A673 (cell line): ENCODE data around the gene CPLX3. TPM values are rescaled to one million over a fixed set of nuclear protein-coding genes. Genes with fewer than 3 reads are reported as not detected.

Experiments used
- BruUV-seq: library from RNA; stranded (reverse); fragments of 400-500 nt; replicated peaks from 2 replicates; lab custom pipeline; 2021; lab: Mats Ljungman, UMichigan
- CTCF ChIA-PET: fragments of 300-600 bp; sonication (Branson Sonifier 250); formaldehyde crosslinking; loops from one replicate; lab custom pipeline; 2022; ENCODE audit warnings: antibody characterized with exemption; lab: Charles Lee
- POLR2A ChIA-PET: fragments of 300-600 bp; sonication (Branson Sonifier 250); formaldehyde crosslinking; loops from one replicate; lab custom pipeline; 2022; ENCODE audit warnings: antibody characterized with exemption; ENCODE audit not compliant: low non-redundant PET; lab: Charles Lee
- DNase-seq: peaks from one replicate; pipeline ENCODE4 v3.0.0-alpha.2; 2015; ENCODE audit warnings: low spot score
- H3K27ac ChIP-seq: fragments of 200-600 bp; sonication (generic); 2 replicates; pipeline ENCODE4 v1.5.1; 2016; ENCODE audit warnings: mixed run types, low read depth, mild to moderate bottlenecking, mixed read lengths, antibody characterized with exemption, low read length; ENCODE audit not compliant: poor library complexity, severe bottlenecking
- H3K27me3 ChIP-seq: fragments of 200-600 bp; sonication (generic); replicated peaks from 2 replicates; pipeline ENCODE4 v1.6.1; 2017; ENCODE audit warnings: mixed run types, low read depth, mild to moderate bottlenecking, mixed read lengths, antibody characterized with exemption, low read length; ENCODE audit not compliant: insufficient read depth, poor library complexity
- H3K36me3 ChIP-seq: fragments of 200-600 bp; sonication (generic); 2 replicates; pipeline ENCODE4 v1.6.1; 2016; ENCODE audit warnings: mixed run types, mild to moderate bottlenecking, mixed read lengths, antibody characterized with exemption, low read length; ENCODE audit not compliant: insufficient read depth, poor library complexity, severe bottlenecking
- H3K4me1 ChIP-seq: fragments of 200-600 bp; sonication (generic); 2 replicates; pipeline ENCODE4 v1.6.1; 2017; ENCODE audit warnings: mixed run types, mild to moderate bottlenecking, mixed read lengths, antibody characterized with exemption, low read length; ENCODE audit not compliant: insufficient read depth, poor library complexity, severe bottlenecking
- H3K4me3 ChIP-seq: fragments of 200-600 bp; sonication (generic); 2 replicates; pipeline ENCODE4 v1.5.1; 2016; ENCODE audit warnings: low read depth, mixed run types, mild to moderate bottlenecking, mixed read lengths, low read length; ENCODE audit not compliant: poor library complexity, severe bottlenecking
- H3K9me3 ChIP-seq: fragments of 200-600 bp; sonication (generic); 2 replicates; pipeline ENCODE4 v1.6.1; 2016; ENCODE audit warnings: mixed run types, low read depth, mild to moderate bottlenecking, mixed read lengths, antibody characterized with exemption, low read length; ENCODE audit not compliant: poor library complexity, severe bottlenecking
- CTCF ChIP-seq: fragments of 300-800, 200-600 bp; sonication (generic); conservative IDR thresholded peaks from 2 replicates; pipeline ENCODE4 v1.5.1; 2017; ENCODE audit warnings: low read depth, mild to moderate bottlenecking, antibody characterized with exemption, low read length, moderate library complexity, mixed read lengths
- EZH2 ChIP-seq: fragments of 200-600 bp; sonication (generic); IDR thresholded peaks from 2 replicates; pipeline ENCODE4 v1.6.1; 2017; ENCODE audit warnings: borderline replicate concordance, low read depth, mild to moderate bottlenecking, mixed read lengths, antibody characterized with exemption, low read length; ENCODE audit not compliant: poor library complexity, severe bottlenecking
- intact Hi-C: fragments of 100-400 bp; cut with micrococcal nuclease; formaldehyde crosslinking; loops from one replicate; pipeline ENCODE4 v1.10.0; 2022; ENCODE audit not compliant: unreplicated experiment
- total RNA-seq: library from RNA; stranded (reverse); gene quantifications from 2 replicates; pipeline ENCODE4 v1.2.3, GENCODE V29; 2021

The CPLX3 gene
- total RNA-seq, 1 experiment from 2014 or later: 0.17 TPM

GRCh38 chr15:74786551-74787165 lies 39.8 kb upstream of the CPLX3 start:
- Histone ChIP-seq H3K27me3 (no peaks in the 10 kb centered on the region), H3K27ac (no peak overlapping the region), H3K36me3 (peaks cover 8% of the 10 kb centered on the region), H3K9me3 (no peaks in the 10 kb centered on the region), H3K4me1 (peaks cover 67% of the 10 kb centered on the region), H3K4me3 (no peak overlapping the region)
- BruUV-seq: no TSS peak
- TF ChIP-seq CTCF (no peak), EZH2 (no peak)
- DNase-seq: no peak
- CTCF ChIA-PET: interaction anchor here (0.8 to 1.5 kb wide), 5 partner anchors 9 to 114 kb away, joined by 4 to 10 read pairs (median 8); no protein-coding TSS in a partner anchor
- intact Hi-C loops: no loop called here
- POLR2A ChIA-PET: no interaction called here

GRCh38 chr15:74787251-74788041 lies 39.0 kb upstream of the CPLX3 start:
- ChIA-PET POLR2A (interaction anchor here (0.6 kb wide), 1 partner anchor 51 kb away, joined by 3 read pairs; no protein-coding TSS in a partner anchor), CTCF (interaction anchor here (0.6 to 1.5 kb wide), 7 partner anchors 10 to 157 kb away, joined by 3 to 10 read pairs (median 5); no protein-coding TSS in a partner anchor)
- peaks cover 66% of the 10 kb centered on the region for H3K4me1 ChIP-seq
- H3K9me3 ChIP-seq: no peaks in the 10 kb centered on the region
- H3K27me3 ChIP-seq: no peaks in the 10 kb centered on the region
- H3K27ac ChIP-seq: peak overlapping the region; percentile 44
- TF ChIP-seq EZH2: no peak
- peak; percentile 86 for TF ChIP-seq CTCF
- H3K36me3 ChIP-seq: peaks cover 8% of the 10 kb centered on the region
- no peak overlapping the region for H3K4me3 ChIP-seq
- DNase-seq: peak; percentile 88
- intact Hi-C loops: no loop called here
- no TSS peak for BruUV-seq

GRCh38 chr15:74788042-74788682 lies 38.3 kb upstream of the CPLX3 start:
- ChIA-PET POLR2A (interaction anchor here (0.6 kb wide), 2 partner anchors 51 to 1055 kb away, joined by 3 read pairs; no protein-coding TSS in a partner anchor), CTCF (interaction anchor here (0.6 to 1.5 kb wide), 6 partner anchors 10 to 898 kb away, joined by 3 to 10 read pairs (median 4); no protein-coding TSS in a partner anchor)
- Histone ChIP-seq H3K4me1 (peaks cover 66% of the 10 kb centered on the region), H3K36me3 (peaks cover 8% of the 10 kb centered on the region), H3K27me3 (no peaks in the 10 kb centered on the region), H3K27ac (peak overlapping the region; percentile 44), H3K4me3 (no peak overlapping the region), H3K9me3 (no peaks in the 10 kb centered on the region)
- BruUV-seq: no TSS peak
- intact Hi-C loops: no loop called here
- DNase-seq: no peak
- TF ChIP-seq CTCF (no peak), EZH2 (no peak)
